Adrenal gland (tissue), 12 donors: ENCODE measurements around the gene RPTOR. TPM values are rescaled to one million over a fixed set of nuclear protein-coding genes. Genes with fewer than 3 reads are reported as not detected.
A peak's percentile ranks its signal among the peaks of the same experiment; 100 is the strongest.
"Not testable (repeated sequence)": the region's sequence is repeated elsewhere in the genome, so short reads cannot be mapped to it uniquely, and the experiment has no call there.

Source experiments
- DNase-seq, 7 donors: peaks; one replicate each; pipeline ENCODE4 v3.0.0-alpha.2; 2019 to 2020
- H3K27ac ChIP-seq, 5 donors: fragments of 200-600 bp; sonication (generic) in 4 of 5; 1 replicate in 3 of 5; 2 replicates in 2 of 5; pipeline versions ENCODE4 v1.5.1 to v1.8.0; 2016 to 2020; ENCODE audit warnings: mild to moderate bottlenecking in 1 of 5
- H3K27me3 ChIP-seq: fragments of 200-600 bp; 2 replicates; pipeline ENCODE4 v1.8.0; 2021
- H3K36me3 ChIP-seq, 2 donors: fragments of 200-600 bp; replicated peaks in 1 of 2; 1 replicate in 1 of 2; 2 replicates in 1 of 2; pipeline versions ENCODE4 v1.5.1 to v1.8.0; 2018 to 2022
- H3K4me1 ChIP-seq, 2 donors: fragments of 200-600 bp; replicated peaks in 1 of 2; 1 replicate in 1 of 2; 2 replicates in 1 of 2; pipeline versions ENCODE4 v1.5.1 to v1.8.0; 2018 to 2021
- H3K4me3 ChIP-seq, 4 donors: fragments of 200-600 bp; sonication (generic) in 3 of 4; one replicate each; pipeline ENCODE4 v1.5.1; 2016 to 2018
- H3K9me3 ChIP-seq, 3 donors: fragments of 200-600 bp; sonication (generic) in 1 of 3; replicated peaks in 1 of 3; 1 replicate in 2 of 3; 2 replicates in 1 of 3; pipeline versions ENCODE4 v1.5.1 to v1.8.0; 2016 to 2021
- POLR2A ChIP-seq, 2 donors: fragments of 450-650 bp; IDR thresholded peaks; one replicate each; pipeline ENCODE4 v1.6.1; 2017; ENCODE audit warnings: antibody characterized with exemption in 2 of 2, mild to moderate bottlenecking in 2 of 2, moderate library complexity in 1 of 2
- WGBS, 4 donors: extraction: QIAGEN DNeasy Blood & Tissue Kit in 2 of 4; methylation state at CpG; one replicate each; pipeline versions ENCODE4 v1.1.5 to v1.1.7; 2013 to 2017; 5-methylcytosine and 5-hydroxymethylcytosine counted together
- intact Hi-C, 2 donors: fragments of 100-400 bp; cut with DNase I; formaldehyde crosslinking; loops; one replicate each; pipeline versions ENCODE4 v1.14.1 to v1.15.0; 2022 to 2023
- polyA plus RNA-seq, 3 donors: library from polyadenylated mRNA; stranded (reverse); fragments of 200-250 nt in 2 of 3; fragments of 350-450 nt in 1 of 3; fragmentation: Illumina TruSeq in 1 of 3; extraction: RNeasy Lipid Tissue Mini Kit (QIAGEN cat#74804) in 1 of 3; gene quantifications; one replicate each; pipeline ENCODE4 v1.2.3, GENCODE V29; 2013 to 2014
- total RNA-seq, 9 donors: library from RNA; depleted of rRNA in 4 of 9; stranded (reverse); fragments of >200 nt in 4 of 9; fragments of 120-200 nt in 1 of 9; fragmentation: NEBNext Ultra II Directional in 1 of 9; extraction: Animal tissue kit (Norgen Biotek cat#: 25700) in 1 of 9; gene quantifications; one replicate each; pipeline versions ENCODE4 v1.1.0 to v1.2.4, GENCODE V29; 2013 to 2023
- TF ChIP-seq, protein P1 (sequence below), 6 experiments: fragments of 450-650 bp in 4 of 6; fragments of 200-600 bp in 2 of 6; sonication (generic) in 1 of 6; IDR thresholded peaks; 1 replicate in 5 of 6; 2 replicates in 1 of 6; pipeline versions ENCODE4 v1.5.1 to v1.8.0; 2016 to 2021; ENCODE audit warnings: antibody characterized with exemption in 6 of 6, mild to moderate bottlenecking in 2 of 6, moderate library complexity in 1 of 6
- donor health status: healthy with polysubstance abuse.
- donor health status: Bipolar disorder and iron deficiency.
- donor health status: DM: yes; HTN: yes; CAD: no.
- donor health status: DM: no; HTN: no; CAD: no.
- donor health status: DM: no; HTN: no; CAD: no.
- donor health status: DM: yes; HTN: yes; CAD: no.

RPTOR gene
- total and polyA plus RNA-seq, 12 donors, result 9.7 to 53.3 (median 29.7) TPM

DNA sequence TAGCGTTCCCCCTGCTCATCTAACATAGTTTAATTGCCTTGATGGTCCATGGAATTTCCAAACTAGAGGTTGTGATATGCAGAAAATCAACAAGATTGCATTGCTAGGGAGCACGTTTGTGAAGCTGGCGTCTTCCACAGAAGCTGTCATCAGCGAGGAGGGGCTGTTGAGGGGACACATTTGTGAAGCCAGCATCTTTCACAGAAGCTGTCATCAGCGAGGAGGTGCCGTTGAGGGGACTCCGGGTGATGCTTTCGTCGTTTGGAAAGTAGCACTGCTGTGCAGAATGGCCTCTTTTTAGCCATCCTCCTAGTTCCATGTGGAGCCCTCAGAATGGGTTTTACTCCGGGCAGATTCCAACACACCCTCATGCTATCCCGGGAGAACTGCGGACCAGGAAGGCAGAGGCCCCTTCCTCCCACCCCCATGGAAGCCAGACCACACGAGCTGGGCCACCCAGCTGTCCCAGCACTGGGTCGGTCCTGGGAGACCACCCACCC lies 327.4 kb downstream of the RPTOR start:
- intact Hi-C loops, result loop anchor here in 1 of 2 donors (10.0 kb wide), 1 partner anchor 213 kb away; no protein-coding TSS in a partner anchor
- Histone ChIP-seq H3K27me3 (no peaks in the 10 kb centered on the region), H3K27ac (no peak overlapping the region), H3K4me1 (peaks cover 0 to 24% of the 10 kb centered on the region in 2 donors), H3K4me3 (no peak overlapping the region), H3K9me3 (no peaks in the 10 kb centered on the region), H3K36me3 (no peaks in the 10 kb centered on the region)
- no peak for TF ChIP-seq POLR2A (IDR thresholded peaks at IDR 0.05)
- TF ChIP-seq, protein P1, sequence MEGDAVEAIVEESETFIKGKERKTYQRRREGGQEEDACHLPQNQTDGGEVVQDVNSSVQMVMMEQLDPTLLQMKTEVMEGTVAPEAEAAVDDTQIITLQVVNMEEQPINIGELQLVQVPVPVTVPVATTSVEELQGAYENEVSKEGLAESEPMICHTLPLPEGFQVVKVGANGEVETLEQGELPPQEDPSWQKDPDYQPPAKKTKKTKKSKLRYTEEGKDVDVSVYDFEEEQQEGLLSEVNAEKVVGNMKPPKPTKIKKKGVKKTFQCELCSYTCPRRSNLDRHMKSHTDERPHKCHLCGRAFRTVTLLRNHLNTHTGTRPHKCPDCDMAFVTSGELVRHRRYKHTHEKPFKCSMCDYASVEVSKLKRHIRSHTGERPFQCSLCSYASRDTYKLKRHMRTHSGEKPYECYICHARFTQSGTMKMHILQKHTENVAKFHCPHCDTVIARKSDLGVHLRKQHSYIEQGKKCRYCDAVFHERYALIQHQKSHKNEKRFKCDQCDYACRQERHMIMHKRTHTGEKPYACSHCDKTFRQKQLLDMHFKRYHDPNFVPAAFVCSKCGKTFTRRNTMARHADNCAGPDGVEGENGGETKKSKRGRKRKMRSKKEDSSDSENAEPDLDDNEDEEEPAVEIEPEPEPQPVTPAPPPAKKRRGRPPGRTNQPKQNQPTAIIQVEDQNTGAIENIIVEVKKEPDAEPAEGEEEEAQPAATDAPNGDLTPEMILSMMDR (IDR thresholded peaks at IDR 0.05), result no peak
- peak in 1 of 7 donors; percentile 2 for DNase-seq
- WGBS, 4 donors, result 79 to 87% (median 82%) methylated on average over 11 to 14 of the region's 14 CpGs

DNA sequence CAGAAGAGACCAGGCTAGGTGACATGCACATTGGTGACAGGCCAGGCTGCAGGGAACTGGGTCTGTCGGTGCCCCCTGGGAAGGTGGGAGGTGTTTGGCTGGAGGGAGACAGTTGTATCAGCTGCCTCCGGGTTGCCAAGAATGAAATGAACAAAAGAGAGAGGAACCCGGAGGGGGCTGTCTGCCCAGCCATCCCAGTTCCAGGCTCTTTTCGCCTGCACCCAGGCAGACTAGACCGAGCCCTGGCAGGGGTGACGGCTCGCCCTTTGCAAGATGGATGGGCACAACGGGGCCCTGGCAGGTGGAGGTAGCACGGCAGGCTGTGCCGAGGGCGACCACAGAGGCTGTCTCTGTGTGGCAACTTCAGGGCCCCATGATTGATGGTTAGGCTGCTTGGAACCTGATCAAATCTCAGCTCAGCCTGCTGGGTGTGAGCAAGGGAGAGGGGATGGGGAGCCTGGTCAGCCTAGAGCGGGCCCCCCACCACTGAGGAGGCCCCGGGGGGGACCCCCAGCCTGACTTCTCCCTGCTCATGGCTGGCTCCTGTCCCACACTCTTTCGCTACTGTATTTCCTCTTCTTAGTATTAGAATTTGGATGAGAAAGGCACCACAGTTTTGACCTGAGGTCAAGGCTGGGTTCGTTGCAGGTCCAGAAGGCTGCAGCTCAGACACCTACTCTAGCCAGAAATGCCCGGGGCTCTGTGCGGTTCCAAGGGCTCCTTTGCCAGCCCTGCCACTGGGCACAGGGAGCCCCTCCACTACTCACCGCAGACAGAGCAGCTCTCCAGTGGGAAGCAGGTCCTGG lies 328.1 kb downstream of the RPTOR start:
- Histone ChIP-seq H3K27ac (no peak overlapping the region), H3K9me3 (no peaks in the 10 kb centered on the region), H3K4me1 (peaks cover 0 to 24% of the 10 kb centered on the region in 2 donors), H3K36me3 (no peaks in the 10 kb centered on the region), H3K27me3 (no peaks in the 10 kb centered on the region), H3K4me3 (no peak overlapping the region)
- intact Hi-C loops, result loop anchor here in 1 of 2 donors (10.0 kb wide), 1 partner anchor 212 kb away; no protein-coding TSS in a partner anchor
- no peak for TF ChIP-seq POLR2A (IDR thresholded peaks at IDR 0.05)
- TF ChIP-seq, protein P1 (IDR thresholded peaks at IDR 0.05), result no peak
- peak in 1 of 7 donors; percentile 5 for DNase-seq
- 59 to 81% (median 69%) methylated on average over 12 to 18 of the region's 18 CpGs for WGBS, 4 donors

DNA sequence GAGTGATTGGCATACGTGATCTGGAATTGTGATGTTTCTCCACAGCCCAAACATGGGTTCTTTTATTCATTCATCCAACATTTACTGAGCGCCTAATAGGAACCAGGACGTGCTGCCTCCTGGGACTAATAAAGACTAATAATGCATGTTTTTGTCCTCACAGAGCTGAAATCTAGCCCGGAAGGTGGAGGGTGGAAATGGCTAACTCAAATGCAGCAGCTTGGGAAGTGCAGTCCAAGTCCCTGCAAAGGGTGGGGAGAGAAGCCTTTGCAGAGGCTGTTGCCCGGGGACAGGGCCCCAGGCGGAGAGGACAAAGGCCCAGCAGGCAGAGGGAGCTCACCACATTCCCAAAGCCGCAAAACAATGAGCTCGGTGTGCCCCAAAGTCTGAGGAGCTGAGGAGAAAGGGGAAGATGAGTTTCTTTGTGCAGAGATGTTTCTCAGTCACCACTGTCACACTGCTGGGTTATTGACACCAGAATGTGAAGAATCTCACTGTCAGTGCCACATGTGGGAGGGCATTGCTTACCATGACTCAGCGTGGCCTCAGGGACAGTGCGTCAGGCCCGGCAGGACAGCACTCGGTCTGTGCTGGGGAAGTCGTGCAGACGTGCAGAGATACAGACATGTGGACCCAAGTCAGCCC lies 328.8 kb downstream of the RPTOR start:
- peak; percentile 65 to 91 (median 80) for DNase-seq
- intact Hi-C loops, result loop anchor here in 1 of 2 donors (10.0 kb wide), 1 partner anchor 211 kb away; no protein-coding TSS in a partner anchor
- H3K4me3 ChIP-seq, result no peak overlapping the region
- 59 to 70% (median 64%) methylated on average over 13 to 14 of the region's 14 CpGs for WGBS, 4 donors
- no peaks in the 10 kb centered on the region for H3K36me3 ChIP-seq
- no peaks in the 10 kb centered on the region for H3K9me3 ChIP-seq
- H3K27ac ChIP-seq, result peak overlapping the region in 2 of 5 donors; percentile 16 to 28
- no peaks in the 10 kb centered on the region for H3K27me3 ChIP-seq
- peaks cover 0 to 24% of the 10 kb centered on the region in 2 donors for H3K4me1 ChIP-seq
- peak in 1 of 2 donors; percentile 15 for TF ChIP-seq POLR2A (IDR thresholded peaks at IDR 0.05)
- TF ChIP-seq, protein P1 (IDR thresholded peaks at IDR 0.05), result no peak

DNA sequence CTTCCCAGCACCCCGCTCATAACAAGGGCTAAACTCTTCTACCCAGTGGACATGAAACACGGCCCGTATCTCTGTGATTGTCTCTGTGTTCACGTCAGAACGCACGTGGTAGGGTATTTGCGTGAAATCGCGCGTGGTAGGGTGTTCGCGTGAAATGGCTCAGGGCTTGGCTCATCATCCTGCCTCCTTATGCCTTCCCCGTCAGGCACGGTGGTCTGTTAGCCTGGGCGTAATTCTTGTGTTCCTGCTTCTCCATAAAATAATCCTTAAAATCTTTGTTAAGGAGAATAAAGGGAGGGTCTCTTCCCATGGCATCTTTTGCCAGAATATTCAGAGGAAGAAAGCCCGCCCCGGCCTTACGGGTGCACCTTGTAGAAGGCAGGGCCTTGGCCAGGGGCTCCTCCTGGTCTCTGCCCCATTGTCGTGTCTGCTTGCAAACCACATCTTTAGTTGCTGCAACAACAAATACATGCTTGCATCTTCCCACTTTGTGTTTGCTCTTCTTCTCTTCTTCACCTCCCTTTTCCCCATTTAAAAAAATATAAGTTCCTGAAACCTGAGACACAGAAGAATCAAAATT lies 330.3 kb downstream of the RPTOR start:
- 94 to 98% (median 98%) methylated on average over 19 of the region's 19 CpGs for WGBS, 4 donors

DNA sequence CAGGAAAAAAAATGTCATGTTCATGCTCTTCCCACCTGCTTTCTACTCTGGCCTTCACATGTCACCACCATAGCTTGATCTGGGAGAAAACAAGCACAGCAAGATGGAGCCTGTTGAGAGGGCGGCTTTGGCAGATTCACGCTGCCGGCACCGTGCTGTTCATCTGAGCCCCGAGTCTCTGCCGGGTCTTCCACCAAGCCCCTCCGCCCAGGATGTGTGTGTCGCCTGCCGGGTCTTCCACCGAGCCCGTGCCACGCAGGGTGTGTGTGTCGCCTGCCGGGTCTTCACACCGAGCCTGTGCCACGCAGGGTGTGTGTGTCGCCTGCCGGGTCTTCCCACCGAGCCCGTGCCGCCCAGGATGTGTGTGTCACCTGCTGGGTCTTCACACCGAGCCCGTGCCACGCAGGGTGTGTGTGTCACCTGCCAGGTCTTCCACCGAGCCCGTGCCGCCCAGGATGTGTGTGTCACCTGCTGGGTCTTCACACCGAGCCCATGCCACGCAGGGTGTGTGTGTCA lies 330.9 kb downstream of the RPTOR start:
- H3K36me3 ChIP-seq, H3K4me3 ChIP-seq, H3K9me3 ChIP-seq, H3K27me3 ChIP-seq, H3K27ac ChIP-seq: not testable (repeated sequence)
- intact Hi-C loops, result loop anchor here in 1 of 2 donors (10.0 kb wide), 1 partner anchor 209 kb away; no protein-coding TSS in a partner anchor
- 95 to 99% (median 97%) methylated on average over 11 to 29 of the region's 29 CpGs for WGBS, 4 donors
- peak in 1 of 7 donors; percentile 12 for DNase-seq
- peaks cover 0 to 24% of the 10 kb centered on the region in 2 donors for H3K4me1 ChIP-seq

More for the DNA sequence above, 330.3 kb downstream of the RPTOR start:
- Histone ChIP-seq H3K27me3 (no peaks in the 10 kb centered on the region), H3K27ac (no peak overlapping the region), H3K4me1 (peaks cover 0 to 24% of the 10 kb centered on the region in 2 donors), H3K4me3 (no peak overlapping the region), H3K9me3 (no peaks in the 10 kb centered on the region), H3K36me3 (no peaks in the 10 kb centered on the region)
- intact Hi-C loops, result loop anchor here in 1 of 2 donors (10.0 kb wide), 1 partner anchor 210 kb away; no protein-coding TSS in a partner anchor
- peak in 2 of 7 donors; percentile 3 to 9 for DNase-seq
- no peak for TF ChIP-seq POLR2A (IDR thresholded peaks at IDR 0.05)
- TF ChIP-seq, protein P1 (IDR thresholded peaks at IDR 0.05), result no peak

DNA sequence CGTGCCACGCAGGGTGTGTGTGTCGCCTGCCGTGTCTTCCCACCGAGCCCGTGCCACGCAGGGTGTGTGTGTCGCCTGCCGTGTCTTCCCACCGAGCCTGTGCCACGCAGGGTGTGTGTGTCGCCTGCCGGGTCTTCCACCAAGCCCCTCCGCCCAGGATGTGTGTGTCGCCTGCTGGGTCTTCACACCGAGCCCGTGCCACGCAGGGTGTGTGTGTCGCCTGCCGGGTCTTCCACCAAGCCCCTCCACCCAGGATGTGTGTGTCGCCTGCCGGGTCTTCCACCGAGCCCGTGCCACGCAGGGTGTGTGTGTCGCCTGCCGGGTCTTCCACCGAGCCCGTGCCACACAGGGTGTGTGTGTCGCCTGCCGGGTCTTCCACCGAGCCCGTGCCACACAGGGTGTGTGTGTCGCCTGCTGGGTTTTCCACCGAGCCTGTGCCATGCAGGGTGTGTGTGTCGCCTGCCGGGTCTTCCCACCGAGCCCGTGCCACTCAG lies 331.9 kb downstream of the RPTOR start:
- H3K4me1 ChIP-seq, result peaks cover 0 to 24% of the 10 kb centered on the region in 2 donors
- not testable (repeated sequence) for H3K4me3 ChIP-seq, H3K27me3 ChIP-seq, H3K36me3 ChIP-seq, H3K9me3 ChIP-seq, H3K27ac ChIP-seq
- peak in 2 of 7 donors; percentile 2 to 3 for DNase-seq
- intact Hi-C loops, result loop anchor here in 1 of 2 donors (10.0 kb wide), 1 partner anchor 208 kb away; no protein-coding TSS in a partner anchor
- 87 to 100% (median 96%) methylated on average over 2 to 35 of the region's 39 CpGs for WGBS, 4 donors
